Trophoblast cell (in vitro differentiated cells and primary cell): ENCODE measurements around the gene CEP41.
A peak's percentile ranks its signal among the peaks of the same experiment; 100 is the strongest.

Source experiments
- DNase-seq, 2 donors: peaks; one replicate each; pipeline ENCODE4 v3.0.0-alpha.2; 2016
- H2AFZ ChIP-seq: 2 replicates; pipeline ENCODE4 v1.6.1; 2013; ENCODE audit warnings: low read length, moderate library complexity, mild to moderate bottlenecking; ENCODE audit not compliant: insufficient read depth, poor library complexity
- H2AK5ac ChIP-seq: 2 replicates; pipeline ENCODE4 v1.6.1; 2013; ENCODE audit warnings: mild to moderate bottlenecking, low read length
- H2BK120ac ChIP-seq: 2 replicates; pipeline ENCODE4 v1.6.1; 2013; ENCODE audit warnings: low read length, mild to moderate bottlenecking, moderate library complexity; ENCODE audit not compliant: insufficient read depth, poor library complexity
- H2BK12ac ChIP-seq: 2 replicates; pipeline ENCODE4 v1.6.1; 2013; ENCODE audit warnings: mild to moderate bottlenecking, low read length, moderate library complexity
- H2BK5ac ChIP-seq: 2 replicates; pipeline ENCODE4 v1.6.1; 2013; ENCODE audit warnings: low read length, low read depth, moderate library complexity, mild to moderate bottlenecking; ENCODE audit not compliant: poor library complexity
- H3K14ac ChIP-seq: 2 replicates; pipeline ENCODE4 v1.6.1; 2013; ENCODE audit warnings: mild to moderate bottlenecking, low read length
- H3K18ac ChIP-seq: 2 replicates; pipeline ENCODE4 v1.6.1; 2013; ENCODE audit warnings: mild to moderate bottlenecking, low read length
- H3K23ac ChIP-seq: 2 replicates; pipeline ENCODE4 v1.6.1; 2013; ENCODE audit warnings: low read length
- H3K27ac ChIP-seq: 2 replicates; pipeline ENCODE4 v1.5.1; 2013; ENCODE audit warnings: low read depth, mild to moderate bottlenecking, inconsistent platforms, low read length, moderate library complexity
- H3K27me3 ChIP-seq: 2 replicates; pipeline ENCODE4 v1.6.1; 2013; ENCODE audit warnings: inconsistent platforms, mild to moderate bottlenecking, low read length, moderate library complexity; ENCODE audit not compliant: insufficient read depth
- H3K36me3 ChIP-seq, 2 experiments: 1 replicate in 1 of 2; 2 replicates in 1 of 2; pipeline ENCODE4 v1.6.1; 2013; ENCODE audit warnings: low read length in 2 of 2, mild to moderate bottlenecking in 2 of 2, moderate library complexity in 1 of 2; ENCODE audit not compliant: insufficient read depth in 2 of 2, control insufficient read depth in 1 of 2
- H3K4ac ChIP-seq: 2 replicates; pipeline ENCODE4 v1.6.1; 2013; ENCODE audit warnings: low read depth, mild to moderate bottlenecking, low read length, moderate library complexity
- H3K4me1 ChIP-seq, 2 experiments: 1 replicate in 1 of 2; 2 replicates in 1 of 2; pipeline ENCODE4 v1.6.1; 2013; ENCODE audit warnings: low read length in 2 of 2, mild to moderate bottlenecking in 2 of 2, moderate library complexity in 1 of 2; ENCODE audit not compliant: insufficient read depth in 2 of 2, control insufficient read depth in 1 of 2
- H3K4me2 ChIP-seq: 2 replicates; pipeline ENCODE4 v1.6.1; 2013; ENCODE audit warnings: inconsistent platforms, mild to moderate bottlenecking, low read length, moderate library complexity
- H3K4me3 ChIP-seq: 2 replicates; pipeline ENCODE4 v1.5.1; 2013; ENCODE audit warnings: mild to moderate bottlenecking, low read depth, low read length, inconsistent platforms
- H3K79me1 ChIP-seq: one replicate; pipeline ENCODE4 v1.6.1; 2013; ENCODE audit warnings: low read length
- H3K79me2 ChIP-seq: 2 replicates; pipeline ENCODE4 v1.6.1; 2013; ENCODE audit warnings: low read length, mild to moderate bottlenecking; ENCODE audit not compliant: control insufficient read depth, insufficient read depth, poor library complexity
- H3K9ac ChIP-seq: 2 replicates; pipeline ENCODE4 v1.6.1; 2013; ENCODE audit warnings: mild to moderate bottlenecking, low read length
- H3K9me3 ChIP-seq: 2 replicates; pipeline ENCODE4 v1.6.1; 2013; ENCODE audit warnings: low read depth, mild to moderate bottlenecking, control low read depth, inconsistent platforms, low read length; ENCODE audit not compliant: insufficient read depth
- H4K12ac ChIP-seq: 2 replicates; pipeline ENCODE4 v1.6.1; 2013; ENCODE audit warnings: low read depth, mild to moderate bottlenecking, low read length, moderate library complexity
- H4K8ac ChIP-seq: 2 replicates; pipeline ENCODE4 v1.6.1; 2013; ENCODE audit warnings: low read depth, mild to moderate bottlenecking, low read length, moderate library complexity
- H4K91ac ChIP-seq: one replicate; pipeline ENCODE4 v1.6.1; 2013; ENCODE audit warnings: low read depth, mild to moderate bottlenecking, low read length, moderate library complexity
- WGBS: extraction: QIAGEN DNeasy Blood & Tissue Kit; methylation state at CpG from one replicate; pipeline ENCODE4 v1.1.7; 2013; ENCODE audit warnings: missing lambda C conversion rate; ENCODE audit not compliant: insufficient read length, insufficient coverage; ENCODE audit errors: extremely low coverage; 5-methylcytosine and 5-hydroxymethylcytosine counted together

The CEP41 gene

GRCh38 chr7:130366564-130366963 lies 74.3 kb downstream of the CEP41 start:
- H2AK5ac ChIP-seq: peak overlapping the region; percentile 60
- H2BK12ac ChIP-seq: peak overlapping the region; percentile 27
- no peak overlapping the region for H3K9ac ChIP-seq
- peak overlapping the region; percentile 2 for H2BK5ac ChIP-seq
- H3K79me2 ChIP-seq: peaks cover 6% of the 10 kb centered on the region
- no CpG with 5 or more reads among the region's 6 CpGs for WGBS
- no peak overlapping the region for H4K12ac ChIP-seq
- H3K14ac ChIP-seq: peak overlapping the region; percentile 52
- H3K23ac ChIP-seq: no peak overlapping the region
- no peak for DNase-seq
- H3K4ac ChIP-seq: no peak overlapping the region
- H3K9me3 ChIP-seq: no peaks in the 10 kb centered on the region
- no peak overlapping the region for H4K8ac ChIP-seq
- H3K27ac ChIP-seq: no peak overlapping the region
- peak overlapping the region; percentile 23 for H2BK120ac ChIP-seq
- no peaks in the 10 kb centered on the region for H3K27me3 ChIP-seq
- no peaks in the 10 kb centered on the region for H3K36me3 ChIP-seq
- H2AFZ ChIP-seq: no peak overlapping the region
- peaks cover 50% of the 10 kb centered on the region for H3K79me1 ChIP-seq
- H3K4me1 ChIP-seq: peaks cover 41 to 50% of the 10 kb centered on the region in 2 experiments
- peak overlapping the region; percentile 16 for H3K18ac ChIP-seq
- H4K91ac ChIP-seq: peak overlapping the region; percentile 41
- no peak overlapping the region for H3K4me3 ChIP-seq
- H3K4me2 ChIP-seq: no peak overlapping the region

- Histone ChIP-seq H3K14ac (no peak overlapping the region), H3K18ac (peak overlapping the region; percentile 15), H3K36me3 (no peaks in the 10 kb centered on the region), H4K8ac (no peak overlapping the region), H3K27ac (peak overlapping the region; percentile 11), H3K9ac (no peak overlapping the region), H3K4me1 (peaks cover 36 to 45% of the 10 kb centered on the region in 2 experiments), H3K9me3 (peaks cover 2% of the 10 kb centered on the region), H3K79me1 (peaks cover 43% of the 10 kb centered on the region), H4K12ac (no peak overlapping the region), H2AFZ (no peak overlapping the region), H2BK120ac (peak overlapping the region; percentile 23), H2BK5ac (no peak overlapping the region), H3K79me2 (peaks cover 3% of the 10 kb centered on the region), H4K91ac (peak overlapping the region; percentile 21), H3K4me2 (no peak overlapping the region), H3K4me3 (no peak overlapping the region), H2BK12ac (peak overlapping the region; percentile 63), H3K27me3 (no peaks in the 10 kb centered on the region), H3K23ac (no peak overlapping the region), H2AK5ac (peak overlapping the region; percentile 34), H3K4ac (no peak overlapping the region)
- WGBS: no CpG with 5 or more reads among the region's 15 CpGs
- DNase-seq: no peak
Observed at GRCh38 chr7:130365511-130366441, 75.0 kb downstream of the CEP41 start.

DNA sequence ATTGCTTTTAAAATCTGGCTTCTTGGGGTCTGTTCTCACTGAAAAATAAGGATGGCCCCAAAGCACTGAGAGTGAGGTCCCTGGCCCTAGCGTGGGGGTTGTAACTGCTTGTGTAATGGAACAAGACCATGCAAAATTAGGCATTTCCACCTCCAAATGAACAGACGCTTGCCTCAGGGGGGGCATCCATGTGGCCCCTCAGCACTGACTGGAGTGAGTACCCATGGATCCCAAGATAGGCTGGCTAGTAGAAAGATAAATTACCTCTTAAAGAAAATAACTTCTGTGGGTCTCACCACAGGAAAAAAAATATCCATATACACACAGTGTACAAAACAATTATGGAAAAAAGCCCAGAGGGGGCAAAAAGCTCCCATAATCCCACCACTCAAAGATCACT lies 75.7 kb downstream of the CEP41 start:
- peaks cover 2% of the 10 kb centered on the region for H3K79me2 ChIP-seq
- peaks cover 6% of the 10 kb centered on the region for H3K9me3 ChIP-seq
- peak overlapping the region; percentile 62 for H4K91ac ChIP-seq
- no peak overlapping the region for H2AK5ac ChIP-seq
- no peak overlapping the region for H4K8ac ChIP-seq
- H2BK5ac ChIP-seq: no peak overlapping the region
- no peaks in the 10 kb centered on the region for H3K36me3 ChIP-seq
- H3K23ac ChIP-seq: no peak overlapping the region
- no CpG with 5 or more reads among the region's 2 CpGs for WGBS
- no peak overlapping the region for H4K12ac ChIP-seq
- H2BK12ac ChIP-seq: peak overlapping the region; percentile 74
- no peaks in the 10 kb centered on the region for H3K27me3 ChIP-seq
- peaks cover 40% of the 10 kb centered on the region for H3K79me1 ChIP-seq
- H3K4me2 ChIP-seq: no peak overlapping the region
- peak overlapping the region; percentile 19 for H3K4ac ChIP-seq
- H3K27ac ChIP-seq: no peak overlapping the region
- no peak for DNase-seq
- no peak overlapping the region for H3K4me3 ChIP-seq
- H3K18ac ChIP-seq: peak overlapping the region; percentile 21
- peak overlapping the region; percentile 33 for H3K14ac ChIP-seq
- no peak overlapping the region for H2AFZ ChIP-seq
- H3K4me1 ChIP-seq: peaks cover 35 to 43% of the 10 kb centered on the region in 2 experiments
- H3K9ac ChIP-seq: no peak overlapping the region
- H2BK120ac ChIP-seq: peak overlapping the region; percentile 69

DNA sequence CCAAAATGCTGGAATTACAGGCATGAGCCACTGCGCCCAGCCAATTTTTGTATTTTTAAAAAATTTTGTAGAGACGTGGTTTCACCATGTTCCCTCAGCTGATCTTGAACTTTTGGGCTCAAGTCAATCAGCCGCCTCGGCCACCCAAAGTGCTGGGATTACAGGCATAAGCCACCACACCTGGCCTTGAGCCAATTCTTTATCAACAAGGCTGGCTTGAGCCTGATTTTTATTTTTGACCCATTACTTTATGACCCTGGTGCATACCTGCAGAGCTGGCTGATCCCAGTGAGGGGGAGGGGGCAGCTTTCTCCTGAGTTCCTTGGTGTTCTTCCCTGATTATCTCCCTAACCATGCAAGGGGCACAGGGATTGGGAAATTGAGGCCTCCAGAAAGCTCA lies 76.4 kb downstream of the CEP41 start:
- Histone ChIP-seq H3K4me3 (no peak overlapping the region), H3K79me1 (peaks cover 35% of the 10 kb centered on the region), H3K27me3 (no peaks in the 10 kb centered on the region), H3K23ac (no peak overlapping the region), H3K14ac (peak overlapping the region; percentile 50), H3K4me1 (peaks cover 30 to 37% of the 10 kb centered on the region in 2 experiments), H2BK5ac (peak overlapping the region; percentile 55), H3K27ac (no peak overlapping the region), H2BK120ac (peak overlapping the region; percentile 69), H3K4me2 (no peak overlapping the region), H3K9me3 (peaks cover 7% of the 10 kb centered on the region), H4K91ac (peak overlapping the region; percentile 62), H2AFZ (no peak overlapping the region), H4K8ac (no peak overlapping the region), H3K4ac (no peak overlapping the region), H3K36me3 (no peaks in the 10 kb centered on the region), H3K18ac (peak overlapping the region; percentile 31), H2BK12ac (peak overlapping the region; percentile 80), H2AK5ac (peak overlapping the region; percentile 39), H4K12ac (no peak overlapping the region), H3K9ac (no peak overlapping the region), H3K79me2 (peaks cover 2% of the 10 kb centered on the region)
- WGBS: no CpG with 5 or more reads among the region's 4 CpGs
- no peak for DNase-seq
